Stimulated activated naive CD8-positive, alpha-beta T cell treated with anti-CD3 and anti-CD28 coated beads, Interleukin-15, amount 100 ng/mL, for 72 hours (primary cell): ENCODE data around the gene PPP4R4.
"Not testable (repeated sequence)": the region's sequence is repeated elsewhere in the genome, so short reads cannot be mapped to it uniquely, and the experiment has no call there.

ENCODE experiments used
- ATAC-seq: fragments of 150-1000 bp; cut with Tn5 transposase; 2 replicates; pipeline ENCODE4 v1.10.0; 2021; ENCODE audit warnings: mild to moderate bottlenecking, moderate library complexity
- DNase-seq, 2 donors: peaks; one replicate each; pipeline ENCODE4 v3.0.0; 2021 to 2022
- H3K27ac Mint-ChIP-seq, 2 donors: one replicate each; pipeline ENCODE4 v1.8.0; 2022; ENCODE audit warnings: mild to moderate bottlenecking in 2 of 2, mixed read lengths in 2 of 2, moderate library complexity in 2 of 2
- H3K27me3 Mint-ChIP-seq: one replicate; pipeline ENCODE4 v1.8.0; 2022; ENCODE audit warnings: mixed read lengths
- H3K4me1 Mint-ChIP-seq: one replicate; pipeline ENCODE4 v1.8.0; 2022; ENCODE audit warnings: mild to moderate bottlenecking, mixed read lengths
- H3K4me3 Mint-ChIP-seq, 2 donors: one replicate each; pipeline ENCODE4 v1.8.0; 2022; ENCODE audit warnings: mild to moderate bottlenecking in 2 of 2, mixed read lengths in 2 of 2, moderate library complexity in 1 of 2
- H3K9me3 Mint-ChIP-seq, 2 donors: one replicate each; pipeline ENCODE4 v1.8.0; 2022; ENCODE audit warnings: mixed read lengths in 2 of 2

PPP4R4 gene

DNA sequence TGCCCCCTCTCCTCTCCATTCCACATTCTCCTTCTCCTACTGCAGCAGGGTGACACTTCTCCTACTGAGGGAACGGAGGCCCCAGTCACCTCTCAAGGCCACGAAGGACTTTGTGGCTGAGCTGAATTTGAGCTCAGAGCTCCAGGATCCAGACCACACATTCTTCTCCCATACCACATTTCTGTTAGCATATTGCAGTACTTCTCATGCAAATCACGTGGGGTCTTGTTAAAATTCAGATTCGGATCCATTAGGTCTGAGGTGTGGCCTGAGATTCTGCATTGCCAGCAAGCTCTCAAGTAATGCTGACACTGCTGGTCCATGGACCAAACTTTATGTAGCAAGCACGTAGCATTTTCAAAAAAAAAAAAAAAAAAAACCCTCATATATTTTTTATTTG is 35.1 kb upstream of the PPP4R4 start:
- H3K27ac Mint-ChIP-seq = no peak overlapping the region
- peaks cover 12% of the 10 kb centered on the region for H3K27me3 Mint-ChIP-seq
- no peak for ATAC-seq
- no peak overlapping the region for H3K4me3 Mint-ChIP-seq
- DNase-seq = no peak
- H3K9me3 Mint-ChIP-seq = peaks cover 7 to 11% of the 10 kb centered on the region in 2 donors
- no peaks in the 10 kb centered on the region for H3K4me1 Mint-ChIP-seq

DNA sequence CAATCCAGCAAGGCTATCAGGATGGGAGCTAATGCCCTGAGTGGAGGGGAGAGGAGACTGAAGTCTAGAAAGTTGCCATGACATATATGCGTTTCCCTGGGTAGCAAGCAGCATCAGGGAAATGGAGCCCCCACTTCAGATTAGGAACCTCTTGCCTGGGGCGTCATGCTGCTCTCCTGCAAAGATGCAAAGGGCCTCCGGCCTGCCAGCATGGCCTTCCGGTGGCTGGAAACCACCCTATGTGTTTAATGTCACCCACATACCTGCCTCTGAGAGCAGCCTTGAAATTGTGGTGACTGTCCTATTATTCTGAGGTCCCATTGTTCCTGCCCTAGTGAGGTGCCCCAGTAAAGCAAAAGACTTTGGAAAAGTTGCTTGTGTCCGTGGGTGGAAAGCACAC is 34.7 kb upstream of the PPP4R4 start:
- peaks cover 12% of the 10 kb centered on the region for H3K27me3 Mint-ChIP-seq
- no peak overlapping the region for H3K4me3 Mint-ChIP-seq
- H3K27ac Mint-ChIP-seq = no peak overlapping the region
- H3K4me1 Mint-ChIP-seq = peaks cover 2% of the 10 kb centered on the region
- ATAC-seq = no peak
- DNase-seq = no peak
- peaks cover 7 to 11% of the 10 kb centered on the region in 2 donors for H3K9me3 Mint-ChIP-seq

DNA sequence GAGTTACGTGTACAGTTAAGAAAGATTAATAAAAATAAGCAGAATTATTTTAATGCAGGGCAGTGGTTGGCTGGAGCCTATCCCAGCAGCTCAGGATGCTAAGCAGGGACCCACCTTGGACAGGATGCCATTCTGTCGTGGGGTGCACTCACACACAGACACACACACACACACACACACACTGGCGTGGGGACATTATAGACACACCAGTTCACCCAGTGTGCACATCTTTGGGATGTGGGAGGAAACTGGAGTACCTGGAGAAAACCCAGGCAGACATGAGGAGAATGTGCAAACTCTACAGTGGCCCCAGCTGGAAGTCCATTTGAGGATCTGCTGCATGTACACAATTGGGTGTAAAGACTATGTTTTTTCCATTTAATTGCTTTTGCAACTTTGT is 31.9 kb upstream of the PPP4R4 start:
- ATAC-seq (no peak), DNase-seq (no peak)
- no peaks in the 10 kb centered on the region for H3K9me3 Mint-ChIP-seq
- peaks cover 20% of the 10 kb centered on the region for H3K4me1 Mint-ChIP-seq
- no peak overlapping the region for H3K4me3 Mint-ChIP-seq
- peaks cover 4% of the 10 kb centered on the region for H3K27me3 Mint-ChIP-seq
- H3K27ac Mint-ChIP-seq = no peak overlapping the region

DNA sequence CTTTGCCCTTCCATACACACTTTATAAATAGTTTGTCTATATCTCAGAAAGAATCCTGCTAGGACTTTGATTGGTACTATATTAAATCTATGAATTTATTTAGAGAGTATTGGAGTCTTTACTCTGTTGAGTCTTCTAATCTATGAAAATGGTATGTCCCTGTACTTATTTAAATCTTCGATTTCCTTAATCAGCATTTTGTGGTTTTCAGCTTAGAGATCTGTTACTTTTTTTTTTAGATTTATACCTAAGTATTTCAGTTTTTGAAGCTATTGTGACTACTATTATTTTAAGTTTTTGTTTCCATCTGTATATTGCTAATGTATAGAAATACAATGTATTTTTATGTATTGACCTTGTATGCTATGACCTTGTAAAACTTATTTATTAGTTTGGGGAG is 31.3 kb upstream of the PPP4R4 start:
- peaks cover 24% of the 10 kb centered on the region for H3K4me1 Mint-ChIP-seq
- H3K4me3 Mint-ChIP-seq = no peak overlapping the region
- DNase-seq (no peak), ATAC-seq (no peak)
- no peak overlapping the region for H3K27ac Mint-ChIP-seq
- no peaks in the 10 kb centered on the region for H3K9me3 Mint-ChIP-seq
- no peaks in the 10 kb centered on the region for H3K27me3 Mint-ChIP-seq

DNA sequence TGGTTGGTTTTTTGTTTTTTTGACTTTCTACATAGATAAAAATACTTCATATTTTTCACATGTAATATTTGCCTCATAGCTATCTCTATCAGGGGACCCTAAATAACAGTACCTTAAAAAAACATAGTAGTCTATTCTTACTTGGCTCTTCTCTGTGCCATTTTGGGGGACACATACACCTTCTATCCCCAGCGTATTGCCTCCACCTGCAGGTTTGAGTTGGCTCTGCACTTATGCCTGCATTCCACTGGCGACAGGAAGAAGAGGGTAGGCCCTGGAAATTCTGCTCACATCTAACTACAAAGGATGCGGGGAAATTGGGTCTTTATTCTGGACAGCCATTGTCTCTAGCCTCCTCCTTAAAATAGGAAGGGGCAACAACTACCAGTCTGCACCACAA is 30.9 kb upstream of the PPP4R4 start:
- H3K9me3 Mint-ChIP-seq = no peaks in the 10 kb centered on the region
- H3K27ac Mint-ChIP-seq = no peak overlapping the region
- no peak overlapping the region for H3K4me3 Mint-ChIP-seq
- peaks cover 24% of the 10 kb centered on the region for H3K4me1 Mint-ChIP-seq
- DNase-seq = no peak
- H3K27me3 Mint-ChIP-seq = no peaks in the 10 kb centered on the region
- ATAC-seq = peak; percentile 65

DNA sequence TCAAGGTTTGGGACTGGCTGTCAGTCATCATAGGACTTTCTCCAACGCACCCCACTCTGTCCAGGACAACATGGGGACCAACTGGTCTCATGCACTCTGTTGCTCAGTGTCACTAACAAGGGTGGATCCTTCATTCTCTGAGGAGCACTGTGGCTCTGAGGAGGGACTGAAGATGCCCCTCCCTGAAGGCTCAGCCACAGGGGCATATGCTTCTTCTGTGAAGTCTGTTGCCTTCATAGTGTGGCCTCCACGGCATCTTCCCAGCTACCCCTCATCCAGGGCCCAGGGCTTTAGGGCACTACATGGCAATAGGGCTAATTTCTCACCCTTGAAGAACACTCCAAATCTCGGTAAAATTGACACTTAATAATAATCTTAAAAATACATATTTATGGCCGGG is 30.4 kb upstream of the PPP4R4 start:
- DNase-seq (no peak), ATAC-seq (no peak)
- no peak overlapping the region for H3K4me3 Mint-ChIP-seq
- H3K4me1 Mint-ChIP-seq = peaks cover 24% of the 10 kb centered on the region
- H3K27me3 Mint-ChIP-seq = no peaks in the 10 kb centered on the region
- no peaks in the 10 kb centered on the region for H3K9me3 Mint-ChIP-seq
- H3K27ac Mint-ChIP-seq = no peak overlapping the region

DNA sequence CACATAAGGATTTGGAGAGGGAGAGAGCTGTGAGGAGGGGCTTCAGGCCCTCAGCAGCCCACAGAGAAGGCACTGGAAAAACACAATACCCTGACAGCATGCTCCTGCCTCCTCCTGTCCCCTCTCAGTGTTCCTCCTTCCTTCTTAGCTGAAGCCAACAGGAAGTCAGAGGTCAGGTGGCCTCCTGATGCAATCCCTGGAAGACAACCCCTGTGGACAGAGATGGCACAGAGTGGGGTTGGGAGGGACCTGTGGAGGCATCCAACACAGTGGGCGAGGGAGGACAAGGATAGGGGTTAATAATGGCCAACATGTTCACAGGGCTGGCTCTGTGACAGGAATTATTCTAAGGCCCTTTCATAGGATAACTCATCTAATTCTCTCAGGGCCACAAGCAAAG is 29.4 kb upstream of the PPP4R4 start:
- Mint-ChIP-seq H3K4me1 (peaks cover 24% of the 10 kb centered on the region), H3K4me3 (no peak overlapping the region), H3K27ac (peak overlapping the region in 1 of 2 donors; percentile 93), H3K27me3 (no peaks in the 10 kb centered on the region), H3K9me3 (no peaks in the 10 kb centered on the region)
- DNase-seq (no peak), ATAC-seq (no peak)

DNA sequence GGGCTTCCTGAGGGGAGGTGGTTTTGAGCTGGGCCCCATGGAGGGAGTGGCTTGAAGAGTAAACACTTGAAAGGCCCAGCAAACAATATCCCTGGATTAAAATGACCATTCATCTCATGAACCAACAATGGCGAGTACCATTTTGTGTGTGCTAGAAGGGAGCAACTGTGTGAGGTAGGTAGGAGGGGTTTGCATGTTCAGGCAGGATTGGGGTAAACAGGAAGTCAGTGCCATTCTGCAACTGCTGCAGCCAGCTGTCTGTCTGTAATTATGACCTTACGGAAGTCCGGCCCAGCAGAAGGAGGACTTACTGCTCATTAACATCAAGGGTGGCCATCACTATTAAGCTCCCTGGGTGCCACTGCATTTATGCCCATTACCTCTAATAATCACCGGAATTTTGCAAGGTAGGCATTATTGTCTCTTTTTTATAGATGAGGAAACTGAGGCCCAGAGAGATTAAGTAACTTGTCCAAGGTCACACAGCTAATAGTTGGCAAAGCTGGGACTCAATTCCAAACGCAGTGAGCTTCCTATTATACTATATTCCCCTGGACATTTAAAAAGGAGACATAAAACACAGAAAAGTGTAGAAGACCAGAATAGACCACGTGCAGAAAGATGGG is 28.1 kb upstream of the PPP4R4 start:
- Mint-ChIP-seq H3K9me3 (no peaks in the 10 kb centered on the region), H3K4me3 (no peak overlapping the region), H3K27me3 (no peaks in the 10 kb centered on the region), H3K27ac (no peak overlapping the region), H3K4me1 (peaks cover 24% of the 10 kb centered on the region)
- ATAC-seq = peak; percentile 33
- DNase-seq = no peak

DNA sequence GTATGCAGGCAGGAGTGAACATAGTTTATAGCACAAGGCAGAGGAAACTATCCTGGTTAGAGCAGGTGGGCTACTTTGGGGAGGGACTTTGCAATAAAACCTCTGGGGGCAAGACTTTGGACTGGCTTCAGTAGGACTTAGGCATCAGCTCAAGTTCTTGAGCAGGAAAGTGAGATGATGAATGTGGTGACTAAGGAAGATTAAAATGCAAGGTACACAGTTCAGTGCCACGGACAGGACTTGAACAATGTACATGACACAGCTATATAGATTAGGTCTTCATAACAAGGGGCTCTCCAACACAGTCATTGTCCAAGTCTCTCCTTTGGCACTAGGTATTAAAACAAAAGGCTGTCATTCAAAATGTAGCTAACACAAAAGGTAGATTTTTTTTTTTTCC is 21.4 kb upstream of the PPP4R4 start:
- Mint-ChIP-seq H3K27me3 (peaks cover 12% of the 10 kb centered on the region), H3K27ac (no peak overlapping the region), H3K4me3 (no peak overlapping the region), H3K4me1 (peaks cover 7% of the 10 kb centered on the region), H3K9me3 (no peaks in the 10 kb centered on the region)
- ATAC-seq (no peak), DNase-seq (no peak)

DNA sequence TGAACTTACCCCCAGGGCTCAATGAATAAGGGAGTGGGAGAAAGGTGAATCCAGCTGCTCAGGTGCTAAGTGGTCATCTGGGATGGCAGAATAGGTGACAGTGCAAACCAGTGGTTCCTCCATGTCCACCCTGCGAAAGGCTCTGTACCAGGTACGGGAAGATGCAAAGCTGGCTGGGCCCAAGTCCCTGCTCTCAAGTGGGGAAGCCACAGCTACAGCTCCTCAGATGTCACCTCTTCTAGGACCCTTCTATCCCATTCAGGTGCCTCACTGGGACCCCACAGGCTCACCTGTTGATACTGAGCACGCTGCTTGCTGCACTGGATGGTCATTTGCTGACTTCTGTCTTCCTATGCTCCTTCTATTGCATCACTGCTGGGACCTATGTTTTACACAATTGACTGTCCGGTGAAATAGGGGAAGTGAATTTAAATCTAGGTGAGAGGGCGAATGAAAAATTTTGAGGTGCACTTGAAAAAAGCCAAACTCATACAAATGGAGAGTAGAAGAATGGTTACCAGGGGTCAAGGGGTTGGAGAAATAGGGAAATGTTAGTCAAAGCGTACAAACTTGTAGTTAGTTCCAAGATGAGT is 20.3 kb upstream of the PPP4R4 start:
- no peaks in the 10 kb centered on the region for H3K9me3 Mint-ChIP-seq
- peaks cover 12% of the 10 kb centered on the region for H3K27me3 Mint-ChIP-seq
- H3K4me1 Mint-ChIP-seq = peaks cover 18% of the 10 kb centered on the region
- H3K27ac Mint-ChIP-seq = no peak overlapping the region
- no peak overlapping the region for H3K4me3 Mint-ChIP-seq
- no peak for ATAC-seq
- no peak for DNase-seq

DNA sequence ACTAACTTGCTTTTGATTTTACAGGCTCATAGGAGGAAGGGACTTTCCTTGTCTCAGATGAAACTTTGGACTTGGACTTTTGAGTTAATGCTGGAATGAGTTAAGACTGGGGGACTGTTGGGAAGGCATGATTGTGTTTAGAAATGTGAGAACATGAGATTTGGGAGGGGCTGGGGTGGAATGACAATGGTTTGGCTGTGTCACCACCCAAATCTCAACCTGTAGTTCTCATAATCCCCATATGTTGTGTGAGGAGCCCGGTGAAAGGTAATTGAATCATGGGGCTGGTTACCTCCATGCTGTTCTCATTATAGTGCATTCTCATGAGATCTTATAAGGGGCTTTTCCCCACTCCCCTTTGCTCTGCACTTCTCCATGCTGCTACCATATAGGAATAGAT is 18.0 kb upstream of the PPP4R4 start:
- ATAC-seq, H3K27ac Mint-ChIP-seq, DNase-seq, H3K4me3 Mint-ChIP-seq, H3K9me3 Mint-ChIP-seq: not testable (repeated sequence)
- peaks cover 12% of the 10 kb centered on the region for H3K27me3 Mint-ChIP-seq
- H3K4me1 Mint-ChIP-seq = peaks cover 26% of the 10 kb centered on the region

DNA sequence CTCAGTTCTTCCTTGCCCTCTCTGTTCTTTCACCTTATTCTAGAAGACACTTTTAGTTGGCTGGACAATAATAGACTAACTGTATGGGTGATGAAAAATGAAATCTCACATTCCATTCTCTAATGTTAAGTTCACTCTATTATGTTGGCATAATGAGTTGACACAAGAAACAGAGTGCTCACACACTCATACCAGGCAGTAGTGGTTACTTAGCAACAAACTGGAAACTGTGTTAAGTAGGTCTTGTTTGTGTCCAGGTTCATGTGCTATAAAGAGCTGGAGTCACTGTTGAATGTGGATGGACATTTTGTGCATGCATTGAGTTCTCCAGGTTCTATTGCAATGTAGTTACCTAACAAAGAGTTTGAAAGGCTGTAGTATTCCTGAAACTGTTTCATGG is 16.9 kb upstream of the PPP4R4 start:
- peak; percentile 53 for ATAC-seq
- Mint-ChIP-seq H3K4me1 (peaks cover 37% of the 10 kb centered on the region), H3K9me3 (no peaks in the 10 kb centered on the region), H3K27me3 (peaks cover 12% of the 10 kb centered on the region), H3K4me3 (no peak overlapping the region), H3K27ac (peak overlapping the region in 1 of 2 donors; percentile 36)
- no peak for DNase-seq

DNA sequence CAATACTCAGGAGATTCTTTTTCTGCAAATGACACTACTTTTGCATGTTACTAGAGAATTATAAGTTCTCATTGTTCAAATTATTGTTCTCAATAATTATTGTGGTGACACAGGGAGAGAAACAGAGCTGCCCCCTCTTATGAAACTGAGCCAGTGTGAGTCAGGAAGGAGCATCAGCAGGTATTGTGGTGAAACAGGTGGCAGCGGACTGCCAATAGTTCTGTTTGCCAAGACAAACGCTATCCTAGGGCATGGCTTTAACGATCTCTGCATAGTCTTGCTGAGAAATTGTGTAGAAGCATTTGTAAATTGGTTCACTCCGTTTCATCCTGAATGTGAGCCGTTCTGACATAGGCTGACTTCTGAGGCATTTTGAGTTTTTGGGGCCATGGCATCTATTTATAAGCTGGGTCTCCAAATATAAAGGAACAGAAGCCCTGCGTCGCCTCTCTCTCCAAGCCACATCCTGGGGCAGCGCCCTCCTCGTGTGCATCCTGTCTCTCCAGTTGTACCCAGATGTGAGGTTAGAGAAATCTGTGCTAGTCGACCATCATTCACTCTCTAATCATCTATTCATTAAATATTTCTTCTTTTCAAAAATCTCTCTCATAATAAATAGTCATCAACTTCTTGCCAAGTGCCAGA is 15.8 kb upstream of the PPP4R4 start:
- H3K9me3 Mint-ChIP-seq = no peaks in the 10 kb centered on the region
- peak; percentile 86 for ATAC-seq
- peak overlapping the region; percentile 1 to 14 for H3K4me3 Mint-ChIP-seq
- H3K27me3 Mint-ChIP-seq = peaks cover 2% of the 10 kb centered on the region
- no peak overlapping the region for H3K27ac Mint-ChIP-seq
- peaks cover 42% of the 10 kb centered on the region for H3K4me1 Mint-ChIP-seq
- DNase-seq = peak in 1 of 2 donors; percentile 22

DNA sequence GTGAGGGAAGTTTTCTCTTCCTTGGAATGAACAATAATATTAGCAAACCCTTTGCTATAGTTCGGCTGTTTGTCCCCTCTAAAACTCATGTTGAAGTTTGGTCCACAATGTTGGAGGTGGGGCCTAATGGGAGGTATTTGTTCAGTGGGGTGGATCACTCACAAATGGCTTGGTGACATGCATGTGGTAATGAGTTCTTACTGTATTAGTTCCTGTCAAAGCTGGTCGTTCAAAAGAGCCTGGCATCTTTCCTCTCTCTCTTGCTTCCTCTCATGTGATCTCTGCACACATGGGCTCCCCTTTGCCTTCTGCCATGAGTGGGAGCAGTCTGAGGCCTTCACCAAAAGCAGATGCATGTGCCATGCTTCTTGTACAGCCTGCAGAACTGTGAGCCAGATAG is 13.1 kb upstream of the PPP4R4 start:
- Mint-ChIP-seq H3K27me3 (no peaks in the 10 kb centered on the region), H3K4me1 (peaks cover 60% of the 10 kb centered on the region), H3K9me3 (no peaks in the 10 kb centered on the region), H3K27ac (peak overlapping the region in 1 of 2 donors; percentile 74), H3K4me3 (no peak overlapping the region)
- ATAC-seq = no peak
- no peak for DNase-seq

DNA sequence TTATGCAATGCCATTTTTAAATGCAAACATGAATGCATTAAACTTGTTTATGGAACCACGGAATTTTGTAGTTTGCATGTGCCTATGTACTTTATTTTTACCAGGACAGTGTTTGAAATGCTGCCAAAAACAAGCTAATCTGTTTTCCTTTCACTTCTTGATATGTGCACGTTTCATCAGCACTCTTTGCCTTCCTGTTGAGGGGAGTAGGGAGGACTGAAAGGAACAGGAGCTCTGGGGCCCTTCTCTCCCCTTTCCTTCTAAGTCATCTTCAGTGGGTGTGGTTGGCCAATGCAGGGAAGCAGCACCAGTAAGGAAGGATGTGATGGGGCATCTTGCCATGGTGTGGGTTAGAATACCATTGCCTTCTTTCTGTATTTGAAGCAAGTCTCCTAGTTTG is 12.1 kb upstream of the PPP4R4 start:
- H3K27me3 Mint-ChIP-seq = no peaks in the 10 kb centered on the region
- DNase-seq (no peak), ATAC-seq (no peak)
- H3K4me1 Mint-ChIP-seq = peaks cover 60% of the 10 kb centered on the region
- H3K9me3 Mint-ChIP-seq = no peaks in the 10 kb centered on the region
- H3K27ac Mint-ChIP-seq = peak overlapping the region in 1 of 2 donors; percentile 48
- H3K4me3 Mint-ChIP-seq = peak overlapping the region in 1 of 2 donors; percentile 8

DNA sequence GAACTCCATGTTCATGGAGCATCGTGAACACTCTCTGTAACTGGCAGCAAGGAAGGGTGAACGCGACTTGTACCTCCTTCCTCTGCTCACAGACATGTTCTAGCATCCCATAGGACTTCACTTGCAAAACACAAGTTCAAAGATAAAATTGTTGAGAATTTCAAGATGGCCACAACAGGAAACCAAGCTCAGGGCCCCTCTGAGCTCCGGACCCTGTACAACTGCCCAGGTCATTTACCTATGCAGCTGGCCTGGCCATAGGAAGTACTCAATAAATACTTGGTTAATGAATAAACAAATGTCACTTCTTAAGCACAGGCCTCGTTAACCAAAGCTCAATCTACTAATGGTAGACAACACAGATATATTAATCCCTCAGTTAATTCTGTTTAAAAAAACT is 11.7 kb upstream of the PPP4R4 start:
- H3K4me1 Mint-ChIP-seq = peaks cover 55% of the 10 kb centered on the region
- no peaks in the 10 kb centered on the region for H3K9me3 Mint-ChIP-seq
- ATAC-seq (no peak), DNase-seq (no peak)
- no peaks in the 10 kb centered on the region for H3K27me3 Mint-ChIP-seq
- peak overlapping the region in 1 of 2 donors; percentile 48 for H3K27ac Mint-ChIP-seq
- no peak overlapping the region for H3K4me3 Mint-ChIP-seq
